Activated CD8-positive, alpha-beta memory T cell treated with anti-CD3 and anti-CD28 coated beads for 4 hours (primary cell): Measurements from ENCODE around the gene SCYGR4.
"Not testable (repeated sequence)": the region's sequence is repeated elsewhere in the genome, so short reads cannot be mapped to it uniquely, and the experiment has no call there.

Experiments
- DNase-seq, 2 donors: peaks; one replicate each; pipeline ENCODE4 v3.0.0-alpha.2; 2020; ENCODE audit warnings: low read depth in 2 of 2

SCYGR4 gene, protein sequence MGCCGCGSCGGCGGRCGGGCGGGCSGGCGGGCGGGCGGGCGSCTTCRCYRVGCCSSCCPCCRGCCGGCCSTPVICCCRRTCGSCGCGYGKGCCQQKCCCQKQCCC

DNA sequence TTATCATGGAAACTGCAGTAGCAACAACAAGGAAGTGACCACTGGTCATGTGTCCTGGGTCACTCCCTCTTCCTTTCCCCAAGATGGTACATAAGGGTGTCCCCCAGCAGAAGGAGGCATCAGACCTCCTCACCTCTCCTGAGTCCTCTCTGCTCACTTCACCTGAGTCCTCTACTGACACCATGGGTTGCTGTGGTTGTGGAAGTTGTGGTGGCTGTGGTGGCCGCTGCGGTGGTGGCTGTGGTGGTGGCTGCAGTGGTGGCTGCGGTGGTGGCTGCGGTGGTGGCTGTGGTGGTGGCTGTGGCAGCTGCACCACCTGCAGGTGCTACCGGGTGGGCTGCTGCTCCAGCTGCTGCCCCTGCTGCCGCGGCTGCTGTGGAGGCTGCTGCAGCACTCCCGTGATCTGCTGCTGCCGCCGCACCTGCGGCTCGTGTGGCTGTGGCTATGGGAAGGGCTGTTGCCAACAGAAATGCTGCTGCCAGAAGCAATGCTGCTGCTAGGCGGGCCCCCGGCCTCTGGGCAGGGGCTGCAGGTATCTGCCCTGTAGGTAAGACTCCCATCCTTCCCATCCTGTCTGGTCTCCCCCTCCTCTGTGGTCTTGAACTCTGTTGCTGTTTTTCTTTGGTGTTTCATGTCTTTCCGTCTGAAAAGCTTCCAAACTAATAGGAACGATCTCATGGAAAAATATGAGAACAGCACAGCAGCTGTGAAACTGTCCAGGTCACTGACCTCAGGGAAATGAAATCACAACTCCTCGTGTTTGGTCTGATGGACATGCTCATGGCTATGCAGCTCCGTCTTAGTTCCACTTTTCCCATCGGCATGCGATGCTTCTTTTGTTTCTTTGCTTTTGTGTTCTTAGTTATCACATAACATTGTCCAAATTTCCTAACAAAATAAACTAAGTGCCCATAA is at the start of gene SCYGR4:
SCYGR4 (plus strand) TSS at position 183 of the 915 bp plus-strand sequence; CDS start at position 183, 0 bp downstream.
- no peak for DNase-seq

DNA sequence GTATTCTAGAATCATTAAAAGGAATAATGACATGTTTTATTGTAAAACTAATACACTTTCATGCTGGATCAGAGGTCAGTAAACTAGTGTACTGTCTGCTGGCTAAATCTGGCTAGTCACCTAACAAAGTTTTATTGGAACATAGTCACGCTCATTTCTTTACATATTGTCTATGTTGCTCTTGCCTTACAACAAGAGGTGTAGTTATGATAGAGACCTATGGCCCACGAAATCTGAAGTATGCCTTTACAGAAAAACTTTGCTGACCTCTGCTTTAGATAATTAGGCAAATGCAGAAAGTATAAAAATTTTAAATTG is 48.5 kb upstream of the SCYGR4 start:
- DNase-seq = no peak

DNA sequence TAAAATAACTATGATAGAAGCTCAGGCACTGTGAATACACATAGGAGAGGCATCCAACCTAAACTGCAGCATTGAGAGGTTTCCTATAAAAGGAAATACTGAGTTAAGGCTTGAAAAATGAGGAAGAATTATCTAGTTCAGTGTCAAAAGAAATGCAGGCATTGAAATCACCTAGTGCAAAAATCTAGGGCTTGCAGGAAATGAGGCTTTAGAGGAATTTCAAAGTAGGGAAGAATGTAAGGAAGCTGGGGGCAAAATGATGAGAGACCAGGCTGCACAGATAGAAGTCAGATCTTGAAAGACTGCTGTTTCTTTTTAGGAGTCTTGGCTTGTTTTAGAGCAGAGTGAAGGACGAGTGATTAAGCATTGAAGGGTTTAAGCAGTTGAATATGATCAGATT is 46.7 kb upstream of the SCYGR4 start:
- no peak for DNase-seq

DNA sequence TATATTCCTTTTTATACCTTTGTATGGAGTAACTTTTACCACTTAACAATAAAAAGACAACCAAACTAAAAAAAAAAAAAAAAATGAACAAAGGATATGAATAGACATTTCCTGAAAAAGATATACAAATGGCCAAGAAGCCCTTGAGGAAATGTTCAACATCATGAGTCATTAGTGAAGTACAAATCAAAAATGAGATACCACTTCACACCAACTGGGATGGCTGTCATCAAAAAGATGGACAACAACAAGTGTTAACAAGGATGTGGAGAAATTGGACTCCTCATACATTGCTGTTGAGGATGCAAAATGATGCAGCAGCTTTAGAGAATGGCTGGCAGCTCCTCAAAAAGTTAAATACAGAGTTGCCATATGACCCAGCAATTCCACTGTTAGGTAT is 41.2 kb upstream of the SCYGR4 start:
- no peak for DNase-seq

DNA sequence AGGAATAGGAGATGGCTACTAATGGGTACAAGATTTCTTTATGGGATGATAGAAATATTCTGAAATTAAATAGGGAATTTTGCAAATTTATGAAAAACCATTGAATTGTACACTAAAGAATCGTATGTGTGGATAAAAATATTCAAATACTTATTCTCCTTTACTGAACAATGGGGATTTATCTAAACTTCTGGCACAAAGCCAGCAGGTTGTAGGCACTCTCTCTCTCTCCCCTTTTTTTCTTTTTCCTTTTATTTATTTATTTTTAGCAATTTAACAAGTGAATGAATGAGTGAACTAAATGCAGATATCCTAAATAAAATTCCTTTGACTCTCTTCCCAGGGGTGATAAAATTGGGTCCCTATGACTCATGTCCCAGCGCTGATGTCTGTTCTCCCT is 40.5 kb upstream of the SCYGR4 start:
- no peak for DNase-seq

DNA sequence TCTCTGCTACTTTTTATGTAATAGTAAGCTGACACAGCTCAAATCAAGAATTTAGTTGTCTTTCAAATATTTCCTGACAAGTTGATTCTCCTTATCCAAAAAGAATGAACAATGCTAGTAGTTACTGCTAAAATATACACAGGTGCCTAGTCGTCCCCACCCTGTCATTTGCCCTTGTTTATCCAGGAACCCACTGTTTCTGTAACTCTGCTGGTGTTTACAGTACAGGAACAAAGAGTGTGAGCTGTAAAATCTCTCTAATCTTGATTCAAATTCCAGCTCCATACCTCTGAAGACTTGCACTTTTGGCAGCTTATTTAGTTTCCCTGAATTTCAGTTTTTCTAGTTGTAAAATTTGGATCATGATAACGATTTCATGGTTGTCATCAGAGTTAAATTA is 39.7 kb upstream of the SCYGR4 start:
- no peak for DNase-seq

DNA sequence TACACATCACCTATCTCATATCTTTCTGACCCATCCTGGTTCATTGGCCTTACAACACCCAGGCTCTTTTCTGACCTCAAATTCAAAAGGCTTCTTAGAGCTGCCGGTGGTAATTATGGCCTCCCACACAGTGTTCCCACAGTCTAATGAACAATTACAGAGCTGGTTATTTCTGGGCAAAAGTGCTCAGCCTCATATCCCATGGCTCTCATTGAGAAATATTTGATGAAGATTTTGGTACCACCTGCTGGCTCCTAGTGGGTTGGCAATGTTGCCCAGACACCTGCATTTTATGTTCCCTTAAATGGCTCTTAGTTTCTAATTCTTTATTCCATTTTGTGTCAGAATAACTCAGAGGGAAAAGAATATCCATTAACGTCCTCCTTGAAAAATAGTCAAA is 38.7 kb upstream of the SCYGR4 start:
- no peak for DNase-seq

DNA sequence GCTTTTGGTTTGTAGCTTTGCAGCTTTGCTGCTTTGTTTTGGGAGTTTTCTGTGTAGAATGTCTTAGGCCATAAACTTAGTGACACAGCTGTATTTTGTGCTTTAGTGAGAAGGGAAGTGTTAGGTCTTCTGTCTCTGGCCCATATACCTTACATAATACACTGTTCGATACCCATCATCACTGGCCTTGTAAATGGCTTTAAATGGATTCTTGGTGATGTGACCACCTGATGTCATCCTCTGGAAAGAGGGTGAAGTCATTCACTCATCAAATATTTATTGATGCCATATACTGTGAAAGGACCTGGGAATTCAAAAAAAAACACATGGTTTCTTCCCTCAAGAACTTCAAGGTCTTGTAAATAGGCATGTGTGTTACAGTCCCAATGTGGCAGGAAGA is 37.5 kb upstream of the SCYGR4 start:
- no peak for DNase-seq

DNA sequence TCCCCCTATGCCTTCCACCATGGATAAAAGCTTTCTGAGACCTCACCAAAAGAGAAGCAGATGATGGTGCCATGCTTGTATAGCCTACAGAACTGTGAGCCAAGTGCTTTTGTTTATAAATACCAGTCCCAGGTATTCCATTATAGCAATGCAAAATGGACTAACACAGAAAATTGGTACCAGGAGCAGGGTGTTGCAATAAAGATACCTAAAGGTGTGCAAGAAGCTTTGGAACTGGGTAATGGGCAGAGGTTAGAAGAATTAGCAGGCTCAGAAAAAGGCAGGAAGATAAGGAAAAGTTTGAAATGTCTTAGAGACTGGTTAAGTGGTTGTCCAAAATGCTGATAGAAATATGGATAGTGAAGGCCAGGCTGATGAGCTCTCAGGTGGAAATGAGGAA is 34.9 kb upstream of the SCYGR4 start:
- no peak for DNase-seq

DNA sequence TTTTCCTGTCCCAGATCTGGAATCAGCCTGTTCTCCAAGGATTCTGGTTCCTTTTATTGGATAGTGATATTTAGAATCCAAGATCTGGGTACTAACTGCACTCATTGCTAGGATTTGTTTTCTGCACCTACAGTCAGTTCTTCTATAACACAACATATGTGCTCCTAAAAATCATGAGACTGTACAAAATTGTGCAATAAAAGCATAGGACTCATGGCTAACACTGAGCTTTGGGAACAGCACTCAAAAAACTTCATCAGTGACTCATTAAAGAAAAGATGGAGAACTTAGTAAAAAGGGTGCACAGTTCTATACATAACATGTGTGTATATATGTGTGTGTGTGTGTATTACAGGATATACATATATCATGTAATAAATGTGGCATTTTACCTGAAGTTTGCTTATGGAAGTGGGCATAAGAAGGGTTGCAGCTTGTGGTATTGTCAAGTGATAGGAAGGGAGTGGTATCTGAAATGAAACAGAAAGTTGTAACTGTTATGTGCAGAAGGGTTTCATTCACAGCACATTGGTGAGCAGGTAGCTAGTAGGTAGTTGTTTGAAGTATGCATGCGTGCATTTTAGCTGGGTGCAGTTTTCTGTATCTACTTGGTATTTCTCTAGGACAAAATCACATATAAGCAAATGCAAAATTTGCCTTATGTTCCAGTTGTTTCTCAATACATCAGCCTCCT is 24.5 kb upstream of the SCYGR4 start:
- no peak for DNase-seq

DNA sequence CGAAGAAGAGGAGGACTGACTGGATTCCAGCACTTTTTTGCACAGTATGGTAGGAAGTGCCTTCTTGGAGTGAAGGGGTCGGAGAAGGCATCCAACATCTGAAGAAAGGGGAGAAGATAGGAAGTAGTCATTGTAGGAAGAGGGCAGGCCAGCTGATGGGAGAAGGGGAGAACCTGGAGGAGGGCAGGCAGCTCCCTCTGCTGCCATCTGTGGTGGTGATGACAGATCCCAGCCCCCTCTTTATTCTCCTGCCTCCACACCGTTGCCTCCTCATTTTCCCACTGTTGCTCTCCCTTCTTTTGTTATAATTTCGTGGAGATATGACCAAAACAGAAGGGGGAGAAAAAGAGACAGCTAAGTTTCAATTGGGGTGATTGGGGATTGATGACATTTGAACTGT is 21.5 kb upstream of the SCYGR4 start:
- DNase-seq = no peak

DNA sequence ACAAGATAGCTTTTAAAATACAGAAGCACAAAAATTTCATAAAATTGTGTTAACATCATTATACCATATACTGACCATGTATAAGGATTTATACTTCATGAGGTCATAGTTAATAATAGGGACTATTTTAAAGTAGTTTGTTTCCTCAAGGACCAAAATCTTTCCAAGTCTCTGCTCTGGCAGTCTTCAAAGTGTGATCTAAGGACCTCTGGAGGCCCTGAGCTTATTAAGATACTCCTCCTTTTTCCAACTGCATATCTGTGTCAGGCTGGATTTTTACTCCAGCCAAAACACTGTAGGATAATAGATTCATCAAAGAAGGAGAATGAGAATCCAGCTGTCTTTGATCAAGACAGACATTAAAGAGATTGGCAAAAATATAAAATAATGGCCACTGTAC is 20.3 kb upstream of the SCYGR4 start:
- no peak for DNase-seq

DNA sequence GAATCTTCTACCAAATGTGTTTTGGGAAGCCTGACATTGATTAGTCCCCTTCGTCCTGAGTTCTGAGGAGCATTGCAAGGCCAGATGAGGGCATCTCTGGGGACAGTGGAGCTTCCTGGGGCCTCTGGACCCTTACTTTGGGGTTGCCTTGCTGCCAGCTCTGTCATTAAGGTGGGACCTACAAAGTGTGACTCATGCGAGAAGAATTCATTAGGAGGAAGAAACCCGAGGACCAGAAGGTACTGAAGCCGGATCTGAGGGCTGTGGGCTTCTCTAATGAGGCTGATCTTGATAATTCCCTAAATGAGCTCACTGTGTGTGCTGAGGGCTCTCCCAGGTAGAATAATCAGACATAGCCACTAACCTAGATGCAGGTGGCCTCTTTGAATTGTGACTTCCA is 19.3 kb upstream of the SCYGR4 start:
- DNase-seq = no peak

DNA sequence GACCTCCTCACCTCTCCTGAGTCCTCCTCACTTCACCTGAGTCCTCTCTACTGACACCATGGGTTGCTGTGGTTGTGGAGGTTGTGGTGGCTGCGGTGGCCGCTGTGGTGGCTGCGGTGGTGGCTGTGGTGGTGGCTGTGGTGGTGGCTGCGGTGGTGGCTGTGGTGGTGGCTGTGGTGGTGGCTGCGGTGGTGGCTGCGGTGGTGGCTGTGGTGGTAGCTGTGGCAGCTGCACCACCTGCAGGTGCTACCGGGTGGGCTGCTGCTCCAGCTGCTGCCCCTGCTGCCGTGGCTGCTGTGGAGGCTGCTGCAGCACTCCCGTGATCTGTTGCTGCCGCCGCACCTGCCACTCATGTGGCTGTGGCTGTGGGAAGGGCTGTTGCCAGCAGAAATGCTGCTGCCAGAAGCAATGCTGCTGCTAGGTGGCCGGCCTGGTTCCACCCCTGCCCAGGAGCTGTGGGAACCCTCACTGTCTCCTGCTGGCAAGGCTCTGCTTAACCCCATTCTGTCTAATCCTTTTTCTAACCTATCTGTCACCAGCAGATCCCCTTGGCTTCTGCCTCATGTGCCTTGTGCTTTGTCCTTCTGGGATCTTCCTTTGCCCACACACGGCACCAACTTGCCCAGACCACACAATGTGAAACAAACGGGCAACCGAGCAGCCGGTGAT is 18.3 kb upstream of the SCYGR4 start, which contains the start of gene SCYGR2:
SCYGR2 (plus strand) TSS at position 59 of the 669 bp plus-strand sequence; CDS start at position 59, 0 bp downstream.
- DNase-seq = not testable (repeated sequence)

DNA sequence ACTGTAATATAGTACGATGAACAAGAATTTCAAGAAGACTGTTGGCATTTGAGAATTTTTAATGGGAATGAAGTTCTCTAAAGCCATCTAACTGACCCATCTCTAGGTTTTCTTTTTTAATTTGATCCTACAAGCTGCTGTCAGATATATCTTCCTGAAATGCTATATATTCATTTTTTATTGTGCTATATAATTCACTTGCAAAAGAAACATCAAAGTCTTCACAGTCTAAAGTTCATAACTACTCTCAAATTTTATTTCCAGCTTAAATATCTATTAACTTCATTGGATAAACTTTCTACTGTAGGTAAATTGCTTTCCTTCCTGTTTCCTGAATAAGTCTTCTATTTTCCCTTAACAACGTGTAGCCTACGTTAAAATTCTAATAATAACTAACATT is 14.9 kb upstream of the SCYGR4 start:
- no peak for DNase-seq

DNA sequence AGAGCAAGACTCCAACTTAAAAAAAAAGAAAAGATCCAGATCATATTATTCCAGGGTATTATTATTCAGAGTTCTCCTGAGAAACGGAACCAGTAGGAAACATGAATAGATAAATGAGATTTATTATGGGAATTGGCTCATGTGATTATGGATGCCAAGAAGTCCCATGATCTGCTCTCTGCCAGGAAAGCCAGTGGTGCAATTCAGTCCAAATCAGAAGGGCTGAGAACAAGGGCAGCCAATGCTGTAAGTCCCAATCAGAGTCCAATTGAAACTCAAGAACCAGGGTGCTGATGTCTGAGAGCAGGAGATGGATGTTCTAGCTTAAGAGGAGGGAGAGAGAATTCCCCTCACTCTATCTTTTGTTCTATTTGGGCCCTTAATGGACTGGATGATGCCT is 10.8 kb upstream of the SCYGR4 start:
- DNase-seq = no peak

DNA sequence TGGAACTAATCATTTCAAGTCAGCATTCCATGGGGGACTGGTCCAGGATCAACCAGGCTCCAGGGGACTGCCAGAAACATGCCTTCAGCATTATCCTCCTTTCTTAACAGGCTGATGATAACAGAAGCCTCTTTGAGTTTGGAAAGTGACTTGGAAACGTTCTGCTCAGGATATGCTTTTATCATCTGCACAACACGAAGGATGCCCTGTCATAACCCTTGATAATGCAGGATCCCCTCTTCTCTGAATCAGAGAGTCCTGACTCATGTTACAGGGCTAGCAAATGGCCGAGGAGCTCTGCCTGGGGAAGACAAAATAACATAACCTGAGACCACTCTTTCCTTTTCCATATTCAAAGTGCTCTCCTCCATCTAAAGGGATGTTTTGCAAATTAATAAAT is 9.4 kb upstream of the SCYGR4 start:
- DNase-seq = no peak

DNA sequence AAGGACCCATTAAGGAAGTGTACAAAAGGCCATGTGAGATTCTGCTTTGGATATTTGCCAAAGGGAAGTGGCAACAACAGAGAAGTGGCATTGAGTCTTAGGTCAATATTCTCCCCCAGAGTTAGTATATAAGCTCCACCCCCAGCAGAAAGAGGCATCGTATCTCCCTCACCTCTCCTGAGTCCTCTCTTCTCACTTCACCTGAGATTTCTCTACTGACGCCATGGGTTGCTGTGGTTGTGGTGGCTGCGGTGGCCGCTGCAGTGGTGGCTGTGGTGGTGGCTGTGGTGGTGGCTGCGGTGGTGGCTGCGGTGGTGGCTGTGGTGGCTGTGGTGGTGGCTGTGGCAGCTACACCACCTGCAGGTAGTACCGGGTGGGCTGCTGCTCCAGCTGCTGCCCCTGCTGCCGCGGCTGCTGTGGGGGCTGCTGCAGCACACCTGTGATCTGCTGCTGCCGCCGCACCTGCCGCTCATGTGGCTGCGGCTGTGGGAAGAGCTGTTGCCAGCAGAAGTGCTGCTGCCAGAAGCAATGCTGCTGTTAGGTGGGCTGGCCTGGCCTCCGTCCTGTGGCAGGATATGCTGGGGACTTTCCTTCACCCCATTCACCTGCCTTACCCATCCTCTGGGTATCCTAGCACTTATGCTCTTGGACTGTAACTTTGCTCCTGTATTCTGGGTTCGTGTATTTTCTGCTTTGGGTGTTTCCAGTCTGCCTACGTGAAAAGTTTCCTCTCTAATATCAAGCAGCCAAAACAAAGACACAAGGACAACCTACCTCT is 8.5 kb upstream of the SCYGR4 start:
- no peak for DNase-seq

DNA sequence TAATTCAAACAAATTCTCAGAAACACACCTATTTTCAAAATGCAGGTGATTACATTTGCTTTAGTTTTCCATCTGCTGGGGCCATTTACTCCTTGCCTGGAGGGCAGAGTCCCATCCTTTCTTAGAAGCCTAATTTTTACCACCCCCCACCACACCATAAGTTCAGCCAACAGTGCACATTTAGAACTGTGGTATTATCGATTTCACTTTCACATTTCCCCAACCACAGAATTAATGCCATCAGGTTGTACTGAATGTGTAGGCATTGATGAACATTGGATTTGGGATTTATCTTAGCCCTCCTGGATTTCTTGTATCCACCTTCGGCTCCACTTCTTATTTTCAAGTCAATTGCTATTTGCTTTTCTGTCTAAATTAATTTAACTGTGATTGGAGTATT is 7.2 kb upstream of the SCYGR4 start:
- no peak for DNase-seq

DNA sequence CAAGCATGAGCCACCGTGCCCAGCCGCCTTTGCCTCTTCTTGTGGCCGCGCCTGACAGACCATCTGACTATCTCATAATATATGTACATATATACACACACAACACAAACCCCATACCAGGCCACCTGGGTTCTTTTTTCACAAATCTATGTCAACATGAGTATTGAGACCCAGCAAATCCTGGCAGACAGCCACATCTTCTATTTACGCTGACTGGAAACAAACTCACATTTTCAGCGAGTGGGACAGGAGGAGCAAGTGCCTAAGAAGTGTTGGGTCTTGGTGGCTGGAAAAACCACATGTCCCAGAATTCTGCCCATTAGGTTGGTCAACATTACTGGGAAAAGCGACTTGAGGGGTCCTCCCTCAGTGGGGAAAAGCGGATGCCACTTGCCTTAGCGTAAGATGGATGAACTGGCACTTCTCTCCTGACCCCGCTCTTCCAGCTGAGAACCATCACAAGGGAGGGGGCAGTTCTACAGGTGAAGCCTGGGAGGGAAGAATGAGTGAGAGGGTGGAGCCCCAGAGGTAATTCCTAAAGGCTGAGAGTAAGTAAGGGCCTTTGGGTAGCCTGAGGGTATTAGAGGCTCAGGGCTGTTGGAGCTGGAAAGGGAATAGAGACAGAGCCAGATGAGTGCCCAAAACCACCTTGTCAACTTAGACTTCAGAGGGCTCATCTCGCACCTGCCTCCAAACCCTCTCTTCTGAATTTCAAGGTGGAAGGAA is 4.6 kb upstream of the SCYGR4 start:
- no peak for DNase-seq

DNA sequence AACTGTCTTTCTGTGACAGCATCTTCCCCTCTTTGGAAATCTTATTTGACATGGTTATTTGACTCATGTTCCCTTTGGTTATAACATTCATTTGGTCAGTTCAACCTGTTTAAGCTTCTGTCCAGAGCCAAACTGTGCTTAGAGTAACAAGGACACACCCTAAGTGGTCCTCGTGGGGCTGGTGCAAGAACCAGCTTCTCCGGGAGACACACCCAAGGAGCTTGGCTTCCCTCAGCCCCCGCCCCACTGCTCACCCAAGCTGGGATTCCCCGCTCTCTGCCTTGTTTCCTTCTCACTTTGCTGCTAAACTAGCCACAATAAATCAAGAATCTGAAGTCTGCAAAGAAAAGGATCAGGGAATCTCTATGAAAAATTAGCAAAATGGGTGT is 4.0 kb upstream of the SCYGR4 start:
- DNase-seq = no peak
